ENCODE results near the gene KCP.
A peak's percentile ranks its signal among the peaks of the same experiment; 100 is the strongest.

Gene KCP

DNA sequence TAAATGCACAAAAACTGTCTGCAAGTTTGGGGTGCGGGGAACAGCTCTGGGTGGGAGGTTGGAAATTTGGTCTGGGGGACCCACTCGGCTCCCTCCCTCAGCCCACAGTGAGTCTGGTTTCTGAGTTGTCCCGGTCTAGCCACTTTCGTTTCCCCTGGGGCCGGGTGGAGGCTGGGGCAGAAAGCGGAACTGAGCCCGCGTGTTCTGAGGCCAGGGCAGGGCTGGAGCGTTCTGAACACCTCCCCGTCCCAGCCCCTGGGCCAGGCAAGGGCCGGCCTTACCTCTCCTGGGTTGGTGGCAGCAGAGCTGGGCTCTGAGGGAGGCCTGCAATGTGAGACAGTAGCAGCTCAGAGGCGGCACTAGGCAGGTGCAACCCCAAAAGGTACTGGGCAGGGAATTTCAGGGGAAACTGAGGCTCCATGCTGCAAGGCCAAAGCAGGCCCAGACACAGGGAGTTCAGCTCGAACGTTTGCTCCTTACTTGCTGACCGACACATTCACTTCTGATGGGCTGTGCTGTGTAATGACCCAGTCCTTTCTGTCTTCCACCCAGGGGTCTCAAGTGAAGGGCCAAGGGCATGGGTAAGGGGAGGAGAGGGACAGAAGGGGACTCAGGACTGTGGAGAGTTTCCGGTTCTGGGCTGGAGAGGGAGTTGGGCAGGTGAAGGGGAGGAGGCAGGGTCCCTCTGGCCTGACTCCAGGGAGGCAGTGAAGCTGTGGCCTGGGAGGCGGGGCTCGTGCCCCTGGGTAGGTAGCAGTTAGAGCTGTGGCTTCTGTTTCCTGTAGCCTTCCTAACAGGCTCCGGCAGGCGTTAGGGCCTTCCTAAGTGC is 30.2 kb upstream of the KCP start:
- Histone ChIP-seq H3K36me3 (replicated peaks) (no peaks in the 10 kb centered on the region), H3K4me3 (ENCODE audit: low read depth, low read length) (no peak overlapping the region), H3K27me3 (replicated peaks) (peaks cover 42% of the 10 kb centered on the region), H3K27ac (no peak overlapping the region)
- in situ Hi-C loops (cut with HindIII; ENCODE audit: low pct_ligation_motif_present, low sequenced_read_pairs) = no loop called here
- TF ChIP-seq CTCF (IDR thresholded peaks at IDR 0.05; ENCODE audit: low read depth, low read length, missing control alignments) = no peak
- no peak for DNase-seq

GRCh38 chr7:128939861-128940410 is 29.4 kb upstream of the KCP start:
- H3K27ac ChIP-seq = no peak overlapping the region
- TF ChIP-seq CTCF (IDR thresholded peaks at IDR 0.05; ENCODE audit: low read depth, low read length, missing control alignments) = peak; percentile 3
- DNase-seq = no peak
- no peak overlapping the region for H3K4me3 ChIP-seq (ENCODE audit: low read depth, low read length)
- peaks cover 42% of the 10 kb centered on the region for H3K27me3 ChIP-seq (replicated peaks)
- in situ Hi-C loops (cut with HindIII; ENCODE audit: low pct_ligation_motif_present, low sequenced_read_pairs) = no loop called here
- no peaks in the 10 kb centered on the region for H3K36me3 ChIP-seq (replicated peaks)

DNA sequence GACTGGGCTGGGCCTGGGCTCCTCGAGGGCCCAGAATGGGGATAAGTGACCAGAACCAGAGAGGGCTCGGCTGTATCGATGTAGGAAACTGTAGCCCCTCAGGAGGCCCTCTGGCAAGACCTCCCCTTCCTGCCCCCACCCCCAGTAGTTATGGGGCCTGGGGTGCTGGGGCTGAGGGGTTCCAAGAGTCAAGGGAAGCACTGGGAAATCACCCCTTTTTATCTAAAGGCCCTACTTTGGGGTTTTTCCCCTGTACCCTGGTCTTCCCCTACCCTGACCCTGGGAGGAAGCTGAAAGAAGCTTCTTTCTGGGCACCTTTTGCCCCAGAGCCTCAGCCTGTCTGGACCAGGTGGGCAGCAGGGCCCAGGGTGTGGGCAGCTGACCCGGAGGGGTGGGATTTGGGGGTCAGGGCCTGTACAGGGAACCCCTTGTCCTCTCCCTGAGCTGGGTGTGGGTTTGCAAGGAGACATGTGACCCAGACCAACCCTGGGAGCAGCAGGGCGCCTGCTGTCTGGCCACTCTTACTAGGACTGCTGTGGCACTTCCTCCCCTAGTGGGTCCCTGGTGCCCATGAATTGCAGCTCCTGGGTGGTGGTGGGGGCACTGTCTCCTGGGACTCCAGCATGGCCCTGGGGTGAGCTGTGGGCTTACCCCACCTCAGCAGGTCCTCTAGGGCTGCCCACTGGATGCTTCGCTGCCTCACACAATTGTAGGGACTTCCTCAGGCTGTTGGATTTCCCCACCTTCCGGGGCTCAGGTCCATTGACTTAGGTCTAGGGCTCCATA is 28.8 kb upstream of the KCP start:
- no peaks in the 10 kb centered on the region for H3K36me3 ChIP-seq (replicated peaks)
- H3K27ac ChIP-seq = no peak overlapping the region
- no peak for DNase-seq
- no peak for TF ChIP-seq CTCF (IDR thresholded peaks at IDR 0.05; ENCODE audit: low read depth, low read length, missing control alignments)
- no peak overlapping the region for H3K4me3 ChIP-seq (ENCODE audit: low read depth, low read length)
- peaks cover 42% of the 10 kb centered on the region for H3K27me3 ChIP-seq (replicated peaks)
- in situ Hi-C loops (cut with HindIII; ENCODE audit: low pct_ligation_motif_present, low sequenced_read_pairs) = no loop called here

DNA sequence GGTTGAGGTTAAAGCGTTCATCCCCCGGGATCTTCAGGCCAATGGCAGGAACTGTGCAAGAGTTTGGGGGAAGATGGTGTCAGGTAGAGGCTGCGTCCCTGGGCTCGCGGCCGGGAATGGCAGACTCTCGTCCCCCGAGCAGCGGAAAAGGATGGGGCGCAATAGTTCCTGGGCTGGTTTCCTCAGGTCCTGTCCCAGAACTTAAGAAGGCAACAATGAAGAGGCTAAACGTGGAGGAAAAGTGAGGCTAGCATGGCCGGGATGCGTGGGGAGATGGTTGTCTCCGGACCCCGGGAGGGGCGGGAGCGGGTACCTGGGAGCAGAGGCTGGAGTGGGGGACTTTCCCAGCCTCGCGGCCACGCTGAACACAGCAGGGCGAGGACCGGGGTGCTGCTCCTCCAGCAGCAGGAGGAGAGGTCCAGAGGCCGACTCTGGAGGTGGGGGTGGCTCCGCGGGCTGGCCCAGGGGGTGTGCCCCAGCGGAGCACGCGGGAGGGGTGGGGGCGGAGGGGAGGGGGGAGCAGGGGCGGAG is 28.1 kb upstream of the KCP start:
- no peaks in the 10 kb centered on the region for H3K36me3 ChIP-seq (replicated peaks)
- no peak overlapping the region for H3K27ac ChIP-seq
- in situ Hi-C loops (cut with HindIII; ENCODE audit: low pct_ligation_motif_present, low sequenced_read_pairs) = no loop called here
- TF ChIP-seq CTCF (IDR thresholded peaks at IDR 0.05; ENCODE audit: low read depth, low read length, missing control alignments) = no peak
- H3K27me3 ChIP-seq (replicated peaks) = peaks cover 42% of the 10 kb centered on the region
- peak overlapping the region; percentile 33 for H3K4me3 ChIP-seq (ENCODE audit: low read depth, low read length)
- no peak for DNase-seq

- in situ Hi-C loops (cut with HindIII; ENCODE audit: low pct_ligation_motif_present, low sequenced_read_pairs) = no loop called here
- peaks cover 42% of the 10 kb centered on the region for H3K27me3 ChIP-seq (replicated peaks)
- H3K4me3 ChIP-seq (ENCODE audit: low read depth, low read length) = peak within 1 kb of the TSS; percentile 33
- DNase-seq = no peak
- H3K36me3 ChIP-seq (replicated peaks) = no peaks in the 10 kb centered on the region
- TF ChIP-seq CTCF (IDR thresholded peaks at IDR 0.05; ENCODE audit: low read depth, low read length, missing control alignments) = no peak
- H3K27ac ChIP-seq = no peak within 1 kb of the TSS
These were observed 27.4 kb upstream of the KCP start, which contains the start of gene IRF5 for GRCh38 chr7:128937647-128938543. IRF5 (plus strand) TSS chr7:128937927; CDS start chr7:128942082, 4,155 bp downstream.
